Activated CD4-positive, alpha-beta memory T cell treated with anti-CD3 and anti-CD28 coated beads, Interleukin-2, amount 10 ng/mL, durations not matched to agents 7 days and 5 days (primary cell): ENCODE results near the gene CDK19. TPM values are rescaled to one million over a fixed set of nuclear protein-coding genes. Genes with fewer than 3 reads are reported as not detected.

Experiments used
- CTCF ChIA-PET: fragments of 350-600 bp; sonication (Branson Sonifier 250); formaldehyde crosslinking; loops from one replicate; lab custom pipeline; 2021; ENCODE audit warnings: antibody characterized with exemption, inconsistent platforms; lab: Charles Lee
- POLR2A ChIA-PET: fragments of 350-600 bp; sonication (Branson Sonifier 250); formaldehyde crosslinking; loops from one replicate; lab custom pipeline; 2021; ENCODE audit warnings: antibody characterized with exemption; lab: Charles Lee
- DNase-seq: peaks from one replicate; pipeline ENCODE4 v3.0.0-alpha.2; 2020
- H3K27ac Mint-ChIP-seq: one replicate; pipeline ENCODE4 v1.8.0; 2021; ENCODE audit warnings: mild to moderate bottlenecking, mixed read lengths
- H3K27me3 Mint-ChIP-seq: one replicate; pipeline ENCODE4 v1.8.0; 2021; ENCODE audit warnings: mixed read lengths
- H3K36me3 Mint-ChIP-seq: one replicate; pipeline ENCODE4 v1.8.0; 2021; ENCODE audit warnings: low read depth, mixed read lengths
- H3K4me1 Mint-ChIP-seq: one replicate; pipeline ENCODE4 v1.8.0; 2021; ENCODE audit warnings: mixed read lengths
- H3K4me3 Mint-ChIP-seq: one replicate; pipeline ENCODE4 v1.8.0; 2021; ENCODE audit warnings: mild to moderate bottlenecking, mixed read lengths
- H3K9me3 Mint-ChIP-seq: one replicate; pipeline ENCODE4 v1.8.0; 2021; ENCODE audit warnings: mixed read lengths
- total RNA-seq, 2 experiments: library from RNA; stranded (reverse); gene quantifications; one replicate each; pipeline ENCODE4 v1.2.3, GENCODE V29; 2021

The CDK19 gene
- total RNA-seq, 2 experiments from 2014 or later = 30.8 to 33.2 TPM

- POLR2A ChIA-PET = no interaction called here
- Mint-ChIP-seq H3K4me1 (no peaks in the 10 kb centered on the region), H3K9me3 (no peaks in the 10 kb centered on the region), H3K27ac (no peak overlapping the region), H3K27me3 (no peaks in the 10 kb centered on the region), H3K36me3 (peaks cover 12% of the 10 kb centered on the region), H3K4me3 (no peak overlapping the region)
- no peak for DNase-seq
- CTCF ChIA-PET = interaction anchor here (0.9 kb wide), 1 partner anchor 90 kb away, joined by 3 read pairs; no protein-coding TSS in a partner anchor
Measured at GRCh38 chr6:110710115-110710514, 105.2 kb downstream of the CDK19 start.

GRCh38 chr6:110708295-110708950 lies 106.8 kb downstream of the CDK19 start:
- H3K36me3 Mint-ChIP-seq = peaks cover 12% of the 10 kb centered on the region
- no peak for DNase-seq
- CTCF ChIA-PET = no interaction called here
- POLR2A ChIA-PET = no interaction called here
- H3K4me3 Mint-ChIP-seq = no peak overlapping the region
- H3K9me3 Mint-ChIP-seq = no peaks in the 10 kb centered on the region
- no peaks in the 10 kb centered on the region for H3K27me3 Mint-ChIP-seq
- no peak overlapping the region for H3K27ac Mint-ChIP-seq
- no peaks in the 10 kb centered on the region for H3K4me1 Mint-ChIP-seq

DNA sequence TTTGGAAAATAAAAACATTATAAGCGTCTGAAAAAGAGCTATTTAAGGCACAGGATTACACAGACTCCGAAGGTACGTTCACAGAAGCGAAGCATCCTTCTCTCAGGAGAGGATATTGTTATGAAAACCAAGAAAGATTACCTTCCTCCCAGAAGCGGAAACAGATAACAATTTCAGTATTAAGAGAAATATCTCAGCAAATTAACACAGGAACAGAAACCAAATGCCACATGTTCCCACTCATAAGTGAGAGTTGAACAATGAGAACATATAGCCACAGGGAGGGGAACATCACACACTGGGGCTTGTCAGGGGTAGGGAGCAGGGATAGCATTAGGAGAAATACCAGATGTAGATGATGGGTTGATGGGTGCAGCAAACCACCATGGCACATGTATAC lies 109.7 kb downstream of the CDK19 start:
- ChIA-PET POLR2A (no interaction called here), CTCF (interaction anchor here (0.5 kb wide), 1 partner anchor 244 kb away, joined by 3 read pairs; no protein-coding TSS in a partner anchor)
- Mint-ChIP-seq H3K27ac (no peak overlapping the region), H3K9me3 (no peaks in the 10 kb centered on the region), H3K27me3 (no peaks in the 10 kb centered on the region), H3K4me1 (no peaks in the 10 kb centered on the region), H3K36me3 (peaks cover 9% of the 10 kb centered on the region), H3K4me3 (no peak overlapping the region)
- no peak for DNase-seq

- no peaks in the 10 kb centered on the region for H3K4me1 Mint-ChIP-seq
- no peak overlapping the region for H3K4me3 Mint-ChIP-seq
- ChIA-PET POLR2A (no interaction called here), CTCF (interaction anchor here (1.2 kb wide), 1 partner anchor 22 kb away, joined by 4 read pairs; no protein-coding TSS in a partner anchor)
- no peaks in the 10 kb centered on the region for H3K27me3 Mint-ChIP-seq
- peaks cover 9% of the 10 kb centered on the region for H3K36me3 Mint-ChIP-seq
- H3K27ac Mint-ChIP-seq = no peak overlapping the region
- H3K9me3 Mint-ChIP-seq = no peaks in the 10 kb centered on the region
- DNase-seq = no peak
Measured at GRCh38 chr6:110703906-110704594, 111.2 kb downstream of the CDK19 start.

- Mint-ChIP-seq H3K4me1 (no peaks in the 10 kb centered on the region), H3K27me3 (no peaks in the 10 kb centered on the region), H3K4me3 (no peak overlapping the region), H3K9me3 (no peaks in the 10 kb centered on the region), H3K36me3 (peaks cover 9% of the 10 kb centered on the region), H3K27ac (no peak overlapping the region)
- CTCF ChIA-PET = interaction anchor here (1.2 kb wide), 1 partner anchor 21 kb away, joined by 4 read pairs; no protein-coding TSS in a partner anchor
- POLR2A ChIA-PET = no interaction called here
- no peak for DNase-seq
Measured at GRCh38 chr6:110703010-110703905, 112.0 kb downstream of the CDK19 start.

DNA sequence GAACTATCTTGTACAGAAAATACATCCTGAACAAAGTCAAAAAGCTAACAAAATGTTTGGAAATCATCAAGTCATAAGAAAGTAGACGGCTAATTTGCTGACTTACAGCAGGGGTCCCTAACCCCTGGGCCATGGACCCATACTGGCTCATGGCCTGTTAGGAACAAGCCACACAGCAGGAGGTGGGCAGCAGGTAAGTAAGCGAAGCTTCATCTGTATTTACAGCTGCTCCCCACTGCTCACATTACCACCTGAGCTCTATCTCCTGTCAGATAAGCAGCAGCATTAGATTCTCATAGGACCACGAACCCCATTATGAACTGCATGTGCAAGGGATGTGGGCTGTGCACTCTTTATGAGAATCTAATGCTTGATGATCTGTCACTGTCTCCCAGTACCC lies 115.5 kb downstream of the CDK19 start:
- ChIA-PET CTCF (no interaction called here), POLR2A (no interaction called here)
- no peak for DNase-seq
- Mint-ChIP-seq H3K36me3 (peaks cover 21% of the 10 kb centered on the region), H3K9me3 (no peaks in the 10 kb centered on the region), H3K4me1 (no peaks in the 10 kb centered on the region), H3K27me3 (no peaks in the 10 kb centered on the region), H3K4me3 (no peak overlapping the region), H3K27ac (no peak overlapping the region)

GRCh38 chr6:110693994-110694393 lies 121.3 kb downstream of the CDK19 start:
- Mint-ChIP-seq H3K4me1 (peaks cover 6% of the 10 kb centered on the region), H3K9me3 (no peaks in the 10 kb centered on the region), H3K27me3 (no peaks in the 10 kb centered on the region), H3K4me3 (no peak overlapping the region), H3K36me3 (peaks cover 26% of the 10 kb centered on the region), H3K27ac (no peak overlapping the region)
- ChIA-PET POLR2A (no interaction called here), CTCF (no interaction called here)
- no peak for DNase-seq

GRCh38 chr6:110693296-110693695 lies 122.0 kb downstream of the CDK19 start:
- no peaks in the 10 kb centered on the region for H3K27me3 Mint-ChIP-seq
- no peaks in the 10 kb centered on the region for H3K9me3 Mint-ChIP-seq
- H3K4me1 Mint-ChIP-seq = peaks cover 13% of the 10 kb centered on the region
- peaks cover 26% of the 10 kb centered on the region for H3K36me3 Mint-ChIP-seq
- no peak for DNase-seq
- H3K4me3 Mint-ChIP-seq = no peak overlapping the region
- POLR2A ChIA-PET = no interaction called here
- CTCF ChIA-PET = no interaction called here
- no peak overlapping the region for H3K27ac Mint-ChIP-seq

GRCh38 chr6:110690916-110691315 lies 124.4 kb downstream of the CDK19 start:
- H3K27me3 Mint-ChIP-seq = no peaks in the 10 kb centered on the region
- ChIA-PET CTCF (interaction anchor here (1.5 kb wide), 1 partner anchor 9 kb away, joined by 4 read pairs; no protein-coding TSS in a partner anchor), POLR2A (no interaction called here)
- no peak overlapping the region for H3K4me3 Mint-ChIP-seq
- peaks cover 17% of the 10 kb centered on the region for H3K36me3 Mint-ChIP-seq
- no peak for DNase-seq
- H3K9me3 Mint-ChIP-seq = no peaks in the 10 kb centered on the region
- no peak overlapping the region for H3K27ac Mint-ChIP-seq
- peaks cover 26% of the 10 kb centered on the region for H3K4me1 Mint-ChIP-seq

DNA sequence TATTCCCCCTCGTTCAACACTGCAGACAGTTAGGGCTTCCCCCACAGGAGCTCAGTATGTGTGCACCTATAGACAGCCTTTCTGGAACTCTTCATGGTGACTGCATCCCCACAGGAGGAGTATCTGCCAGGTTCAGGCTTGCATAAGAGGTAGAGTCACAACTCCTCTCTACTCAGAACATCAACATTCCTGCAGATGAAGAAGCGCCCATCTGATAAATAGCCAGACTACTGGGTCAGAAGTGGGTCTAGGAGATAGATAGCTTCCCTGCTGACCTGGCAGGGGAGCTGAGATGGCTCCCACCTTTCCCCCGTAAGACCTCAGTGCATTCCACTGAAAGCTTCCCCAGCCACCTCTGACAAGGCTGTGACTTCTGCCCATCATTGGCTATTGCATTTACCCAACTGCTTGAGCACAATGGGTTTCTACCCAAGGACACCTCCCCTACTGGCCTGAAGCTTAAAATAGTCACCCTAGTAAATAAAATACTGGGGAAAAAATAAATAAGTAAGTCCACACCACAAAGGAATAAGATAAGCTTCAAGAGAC lies 125.1 kb downstream of the CDK19 start:
- ChIA-PET CTCF (interaction anchor here (1.3 kb wide), 1 partner anchor 11 kb away, joined by 3 read pairs; no protein-coding TSS in a partner anchor), POLR2A (no interaction called here)
- H3K27me3 Mint-ChIP-seq = no peaks in the 10 kb centered on the region
- no peak overlapping the region for H3K27ac Mint-ChIP-seq
- H3K4me3 Mint-ChIP-seq = no peak overlapping the region
- no peak for DNase-seq
- H3K9me3 Mint-ChIP-seq = no peaks in the 10 kb centered on the region
- H3K36me3 Mint-ChIP-seq = peaks cover 12% of the 10 kb centered on the region
- peaks cover 26% of the 10 kb centered on the region for H3K4me1 Mint-ChIP-seq

DNA sequence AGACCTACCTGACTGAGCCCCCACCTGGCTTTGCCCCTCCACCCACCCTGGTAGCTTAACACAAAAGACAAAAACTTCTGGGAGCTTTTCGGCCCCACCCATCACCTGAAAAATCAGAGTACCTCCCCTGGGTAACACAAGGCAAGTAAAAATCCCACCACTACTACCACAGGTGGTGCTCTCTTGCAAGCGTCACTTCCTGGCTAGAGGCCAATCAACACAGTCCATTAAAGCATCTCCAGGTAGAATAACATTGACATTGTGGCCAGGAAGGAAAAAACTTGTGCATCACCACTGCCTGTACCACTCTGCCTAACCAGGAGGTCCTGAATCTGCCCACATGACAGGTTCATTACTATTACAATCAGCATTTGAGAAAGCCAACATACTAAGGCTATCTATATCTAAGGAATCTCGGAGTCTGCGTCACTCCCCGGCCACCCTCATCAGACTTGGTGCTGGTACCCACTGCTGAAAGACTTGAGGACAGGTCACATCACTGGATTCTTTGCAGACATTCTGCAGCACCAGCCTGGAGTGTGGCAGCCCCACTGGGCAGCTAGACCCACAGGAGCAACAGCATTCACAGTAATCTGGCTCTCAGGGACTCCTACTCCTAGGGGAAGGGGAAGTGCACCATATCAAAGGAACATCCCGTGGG lies 125.9 kb downstream of the CDK19 start:
- Mint-ChIP-seq H3K27me3 (no peaks in the 10 kb centered on the region), H3K36me3 (peaks cover 11% of the 10 kb centered on the region), H3K4me3 (no peak overlapping the region), H3K27ac (no peak overlapping the region), H3K9me3 (no peaks in the 10 kb centered on the region), H3K4me1 (peaks cover 26% of the 10 kb centered on the region)
- no peak for DNase-seq
- POLR2A ChIA-PET = interaction anchor here (1.1 to 3.0 kb wide), 2 partner anchors 185 to 187 kb away, joined by 6 to 15 read pairs; partner anchors contain the start of gene AMD1
- CTCF ChIA-PET = interaction anchor here (1.3 to 2.3 kb wide), 2 partner anchors 10 to 189 kb away, joined by 3 to 6 read pairs; no protein-coding TSS in a partner anchor
